Fibroblast of skin of right biceps (primary cell): ENCODE results near the gene TEC.
"Not testable (repeated sequence)": the region's sequence is repeated elsewhere in the genome, so short reads cannot be mapped to it uniquely, and the experiment has no call there.

Source experiments
- DNase-seq: peaks from one replicate; pipeline ENCODE4 v3.0.0-alpha.2; 2013

The TEC gene

GRCh38 chr4:48237996-48238645 lies 31.5 kb downstream of the TEC start:
- DNase-seq, result no peak

DNA sequence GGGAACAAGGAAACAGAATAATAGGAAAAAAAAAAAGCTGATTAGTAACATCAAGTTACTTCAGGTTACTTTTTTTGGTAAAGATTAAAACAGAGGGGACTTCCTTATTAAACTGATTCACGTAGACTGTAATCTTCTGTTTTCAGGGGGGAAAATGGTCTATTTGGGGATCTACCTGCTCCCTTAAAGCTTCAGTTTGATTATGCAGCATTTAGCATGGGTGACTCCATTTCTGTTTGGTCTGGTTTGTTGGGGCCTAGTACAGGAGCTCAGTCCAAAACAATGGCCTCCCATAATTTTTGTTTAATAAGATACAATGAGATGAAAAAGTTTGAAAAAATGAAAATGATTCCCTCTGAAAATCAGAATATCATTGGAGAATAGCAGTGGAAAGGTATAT lies 34.6 kb downstream of the TEC start:
- no peak for DNase-seq

- no peak for DNase-seq
Observed at GRCh38 chr4:48234575-48234974, 35.1 kb downstream of the TEC start.

DNA sequence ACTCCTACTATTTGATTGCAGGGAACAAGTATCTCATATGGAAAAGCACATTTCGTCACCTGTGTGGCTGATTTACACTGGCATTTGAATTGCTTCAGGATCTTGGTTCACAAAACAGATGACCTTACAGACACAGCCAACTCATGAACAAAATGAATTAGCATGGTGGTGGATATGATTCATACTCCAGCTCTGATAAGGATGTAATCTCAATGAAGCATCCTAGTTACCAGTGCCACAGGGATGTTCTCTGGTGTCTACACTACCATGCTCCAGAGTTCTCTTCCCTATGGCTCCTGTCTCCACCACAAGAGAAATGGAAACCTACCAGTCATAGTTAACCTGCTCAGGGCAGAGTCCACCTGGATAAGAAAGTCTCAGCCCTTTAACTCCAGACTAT lies 40.7 kb downstream of the TEC start:
- DNase-seq, result no peak

GRCh38 chr4:48227662-48228061 lies 42.0 kb downstream of the TEC start:
- no peak for DNase-seq

DNA sequence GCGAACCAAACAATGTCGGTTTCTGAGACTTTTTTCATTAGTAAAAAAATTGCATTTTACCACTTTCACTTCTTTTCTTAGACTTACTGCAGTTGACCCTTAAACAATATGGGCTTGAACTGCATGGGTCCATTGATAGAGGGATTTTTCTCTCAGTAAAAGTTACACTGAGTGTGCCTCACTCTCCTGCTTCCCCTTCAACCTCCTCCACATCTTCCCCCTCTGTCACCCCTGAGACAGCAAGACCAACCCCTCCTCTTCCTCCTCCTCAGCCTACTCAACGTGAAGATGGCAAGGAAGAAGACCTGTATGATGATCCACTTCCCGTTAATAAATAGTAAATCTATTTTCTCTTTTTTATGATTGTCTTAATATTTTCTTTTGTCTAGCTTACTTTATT lies 43.4 kb downstream of the TEC start:
- no peak for DNase-seq

- no peak for DNase-seq
Observed at GRCh38 chr4:48225368-48226141, 44.1 kb downstream of the TEC start.

DNA sequence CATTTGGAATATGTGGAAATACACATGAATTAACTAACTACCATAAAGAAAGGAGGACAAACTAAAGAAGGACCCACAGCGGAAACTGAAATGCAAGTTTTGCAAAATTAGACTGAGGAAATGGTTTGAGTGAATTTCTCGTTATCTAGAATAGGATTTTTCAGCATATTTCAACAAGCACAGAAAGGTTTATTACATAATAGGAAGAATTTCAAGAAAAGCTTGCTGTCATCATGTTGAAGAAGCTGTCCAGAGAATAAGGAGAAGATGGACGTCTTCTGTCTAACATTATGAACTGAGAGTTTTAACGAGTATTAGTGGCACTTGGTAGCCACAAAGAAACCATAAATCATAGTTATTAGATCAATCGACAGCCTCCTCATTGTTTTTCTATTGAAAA lies 45.0 kb downstream of the TEC start:
- no peak for DNase-seq

GRCh38 chr4:48223633-48224295 lies 45.9 kb downstream of the TEC start:
- no peak for DNase-seq

DNA sequence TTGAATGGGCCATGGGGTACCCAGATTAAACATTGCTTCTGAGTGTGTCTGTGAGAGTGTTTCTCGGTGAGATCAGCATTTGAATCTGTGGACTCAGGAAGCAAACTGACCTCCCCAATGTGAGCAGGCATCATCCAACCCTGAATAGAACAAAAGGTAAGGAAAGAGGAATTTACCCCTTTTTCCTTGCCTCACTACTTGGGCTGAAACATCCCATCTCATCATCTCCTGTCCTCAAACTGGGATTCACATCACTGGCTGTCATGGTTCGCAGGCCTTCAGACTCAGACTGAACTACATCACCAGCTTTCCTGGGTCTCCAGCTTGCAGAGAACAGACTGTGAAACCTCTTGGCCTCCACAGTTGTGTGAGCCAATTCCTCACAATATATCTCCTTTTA lies 47.1 kb downstream of the TEC start:
- no peak for DNase-seq

DNA sequence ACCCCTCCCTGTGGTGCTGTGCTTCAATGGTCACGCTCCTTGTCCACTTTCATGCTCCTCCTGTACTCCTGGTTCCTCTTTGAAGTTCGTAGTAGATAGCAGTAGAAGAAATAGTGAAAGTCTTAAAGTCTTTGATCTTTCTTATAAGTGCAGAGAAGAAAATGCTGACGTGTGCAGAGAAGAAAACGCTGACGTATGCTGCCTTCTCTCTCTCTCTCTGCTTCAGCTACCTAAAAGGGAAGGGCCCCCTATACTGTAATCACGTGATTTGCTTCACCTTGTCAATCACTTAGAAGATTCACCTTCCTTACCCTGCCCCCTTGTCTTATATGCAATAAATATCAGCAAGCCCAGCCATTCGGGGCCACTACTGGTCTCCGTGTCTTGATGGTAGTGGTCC lies 50.2 kb downstream of the TEC start:
- not testable (repeated sequence) for DNase-seq

GRCh38 chr4:48216563-48216962 lies 53.1 kb downstream of the TEC start:
- no peak for DNase-seq

DNA sequence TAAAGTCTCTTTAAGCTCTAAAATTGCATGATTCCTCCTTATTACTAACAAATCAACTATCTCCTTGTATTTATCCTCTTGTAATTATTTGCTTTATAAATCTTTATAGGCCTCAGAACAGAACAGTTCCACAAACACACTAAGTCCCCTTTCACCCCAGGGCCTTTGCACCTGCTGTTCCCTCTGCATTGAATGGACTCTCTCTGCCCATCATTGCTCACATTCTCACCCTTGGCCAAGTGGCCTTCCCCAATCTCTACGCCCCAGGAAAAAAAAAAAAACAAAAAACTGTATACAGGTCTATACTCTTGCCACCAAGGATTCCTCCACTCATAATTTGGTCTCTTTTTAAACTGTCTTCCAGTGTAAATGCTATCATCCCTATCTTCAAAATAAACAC lies 53.7 kb downstream of the TEC start:
- DNase-seq, result no peak

DNA sequence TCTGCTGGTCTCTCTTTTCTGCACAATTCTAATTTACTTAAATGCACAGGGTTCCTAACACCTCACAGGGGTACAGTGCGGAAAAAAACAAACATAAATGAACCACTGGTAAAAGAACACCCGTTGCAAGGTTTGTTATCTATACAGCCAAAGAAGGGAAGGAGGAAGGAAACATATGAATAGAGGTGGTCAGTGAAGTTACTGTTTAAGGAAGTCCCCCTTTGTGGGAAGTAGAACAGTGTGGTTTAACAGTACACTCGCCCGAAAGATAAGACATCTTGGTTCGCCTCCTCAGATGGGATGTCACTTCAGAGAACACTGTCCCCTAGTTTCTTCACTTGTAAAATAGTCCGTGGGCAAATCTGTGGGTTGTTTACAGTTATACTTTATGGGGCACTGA lies 57.5 kb downstream of the TEC start:
- no peak for DNase-seq

GRCh38 chr4:48210966-48211328 lies 58.7 kb downstream of the TEC start:
- DNase-seq, result no peak

GRCh38 chr4:48205626-48206025 lies 64.0 kb downstream of the TEC start:
- DNase-seq, result no peak

- no peak for DNase-seq
Observed at GRCh38 chr4:48205107-48205506, 64.5 kb downstream of the TEC start.

- DNase-seq, result no peak
Observed at GRCh38 chr4:48203819-48204218, 65.8 kb downstream of the TEC start.

GRCh38 chr4:48197643-48198237 lies 71.9 kb downstream of the TEC start:
- DNase-seq, result no peak

DNA sequence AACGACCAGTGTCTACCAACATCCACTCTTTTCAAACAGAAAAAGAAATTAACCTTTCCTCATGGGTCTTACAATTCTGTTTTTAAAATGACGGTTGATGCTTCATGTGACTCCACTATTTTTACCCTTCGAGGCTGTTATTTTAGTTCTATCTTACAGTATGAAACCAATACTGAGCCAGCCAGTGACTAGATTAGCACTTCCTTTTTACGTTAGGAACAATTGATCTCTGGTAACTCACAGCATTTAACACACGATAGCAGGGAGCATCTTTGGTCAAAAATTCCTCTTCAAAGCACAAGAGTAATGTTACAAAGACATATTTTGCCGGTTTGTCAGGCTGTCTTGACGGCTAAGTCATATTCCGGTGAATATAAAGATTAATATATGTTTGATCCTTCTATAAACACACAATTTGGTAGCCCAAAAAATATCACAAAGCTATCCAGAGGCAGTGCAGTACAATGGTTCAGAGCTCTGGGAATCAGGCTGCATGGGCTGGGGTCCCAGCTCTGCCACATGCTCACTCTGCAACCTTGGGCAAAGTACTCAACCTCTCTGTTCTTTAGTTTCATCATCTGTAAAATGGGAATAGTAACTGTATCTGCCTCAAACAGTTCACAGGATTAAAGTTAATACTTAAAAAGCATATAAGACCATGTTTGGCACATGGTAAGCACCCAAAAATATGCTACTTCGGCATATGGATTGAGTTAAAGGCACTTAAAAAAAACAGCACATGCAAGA lies 72.7 kb downstream of the TEC start:
- no peak for DNase-seq

DNA sequence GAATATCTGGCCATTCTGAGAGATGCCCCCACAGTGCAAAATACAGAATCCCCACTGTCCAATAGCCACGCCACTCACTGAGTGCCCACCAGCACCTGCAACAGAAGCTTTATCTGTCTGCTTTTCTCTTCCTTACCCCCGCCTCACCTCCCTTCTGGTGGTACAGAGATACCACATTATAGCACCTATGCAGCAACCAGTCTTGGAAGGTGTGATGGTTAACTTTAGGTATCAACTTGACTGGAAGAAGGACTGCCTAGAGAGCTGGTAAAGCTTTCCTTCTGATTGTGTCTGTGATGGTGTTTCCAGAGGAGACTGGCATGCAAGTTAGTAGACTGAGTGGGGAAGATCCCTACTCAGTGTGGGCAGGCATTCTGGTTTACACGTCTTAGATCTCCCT lies 73.8 kb downstream of the TEC start:
- DNase-seq, result no peak

DNA sequence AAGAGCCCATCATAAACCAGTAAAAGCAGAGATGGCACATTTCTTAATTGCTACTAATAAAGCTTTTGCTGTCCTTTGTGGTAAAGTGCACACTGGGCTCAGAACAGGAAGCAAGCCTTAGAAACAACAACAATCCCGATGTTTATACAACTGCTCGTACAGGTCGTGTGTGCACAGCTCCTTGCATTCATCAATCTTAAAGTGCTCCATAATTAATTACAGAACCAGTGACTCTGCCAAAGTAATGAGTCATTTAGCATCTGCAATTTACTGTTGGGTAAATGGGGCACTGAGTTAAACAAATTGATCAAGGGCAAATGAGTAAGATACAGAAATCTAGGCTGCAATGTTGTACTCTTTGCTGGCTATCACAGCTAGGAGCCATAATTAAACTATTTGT lies 74.3 kb downstream of the TEC start:
- DNase-seq, result peak; percentile 57

- DNase-seq, result no peak
Observed at GRCh38 chr4:48194971-48195370, 74.7 kb downstream of the TEC start.
